Activated CD8-positive, alpha-beta memory T cell treated with anti-CD3 and anti-CD28 coated beads, Interleukin-2, amount 50 U/mL, for 1 hour (primary cell): Measurements from ENCODE around the gene NLRP13.

Experiments used
- DNase-seq: peaks from one replicate; pipeline ENCODE4 v3.0.0-alpha.2; 2020; ENCODE audit errors: extremely low read depth

The NLRP13 gene

GRCh38 chr19:55902080-55902751, 29.9 kb downstream of the NLRP13 start:
- no peak for DNase-seq

GRCh38 chr19:55901369-55902079, 30.6 kb downstream of the NLRP13 start:
- no peak for DNase-seq

- no peak for DNase-seq
These were observed 33.2 kb downstream of the NLRP13 start for GRCh38 chr19:55898911-55899310.

GRCh38 chr19:55882626-55883025, 49.5 kb downstream of the NLRP13 start:
- DNase-seq: no peak

- DNase-seq: no peak
These were observed 54.9 kb downstream of the NLRP13 start for GRCh38 chr19:55877211-55877610.

GRCh38 chr19:55870736-55871135, 61.4 kb downstream of the NLRP13 start:
- DNase-seq: no peak

GRCh38 chr19:55867101-55867500, 65.0 kb downstream of the NLRP13 start:
- no peak for DNase-seq

GRCh38 chr19:55866521-55866920, 65.6 kb downstream of the NLRP13 start:
- no peak for DNase-seq

- no peak for DNase-seq
These were observed 73.2 kb downstream of the NLRP13 start for GRCh38 chr19:55858969-55859368.

GRCh38 chr19:55858401-55858800, 73.7 kb downstream of the NLRP13 start:
- DNase-seq: no peak

- DNase-seq: no peak
These were observed 74.2 kb downstream of the NLRP13 start for GRCh38 chr19:55857974-55858373.

GRCh38 chr19:55857149-55857548, 75.0 kb downstream of the NLRP13 start:
- no peak for DNase-seq

GRCh38 chr19:55855160-55855559, 77.0 kb downstream of the NLRP13 start:
- no peak for DNase-seq
